Activated CD4-positive, alpha-beta memory T cell treated with anti-CD3 and anti-CD28 coated beads, Interleukin-2, amount 10 ng/mL, durations not matched to agents 7 days and 5 days (primary cell): ENCODE results near the gene PALLD. TPM values are rescaled to one million over a fixed set of nuclear protein-coding genes. Genes with fewer than 3 reads are reported as not detected.
A peak's percentile ranks its signal among the peaks of the same experiment; 100 is the strongest.

Experiments
- CTCF ChIA-PET: fragments of 350-600 bp; sonication (Branson Sonifier 250); formaldehyde crosslinking; loops from one replicate; lab custom pipeline; 2021; ENCODE audit warnings: antibody characterized with exemption, inconsistent platforms; lab: Charles Lee
- POLR2A ChIA-PET: fragments of 350-600 bp; sonication (Branson Sonifier 250); formaldehyde crosslinking; loops from one replicate; lab custom pipeline; 2021; ENCODE audit warnings: antibody characterized with exemption; lab: Charles Lee
- DNase-seq: peaks from one replicate; pipeline ENCODE4 v3.0.0-alpha.2; 2020
- H3K27ac Mint-ChIP-seq: one replicate; pipeline ENCODE4 v1.8.0; 2021; ENCODE audit warnings: mild to moderate bottlenecking, mixed read lengths
- H3K27me3 Mint-ChIP-seq: one replicate; pipeline ENCODE4 v1.8.0; 2021; ENCODE audit warnings: mixed read lengths
- H3K36me3 Mint-ChIP-seq: one replicate; pipeline ENCODE4 v1.8.0; 2021; ENCODE audit warnings: low read depth, mixed read lengths
- H3K4me1 Mint-ChIP-seq: one replicate; pipeline ENCODE4 v1.8.0; 2021; ENCODE audit warnings: mixed read lengths
- H3K4me3 Mint-ChIP-seq: one replicate; pipeline ENCODE4 v1.8.0; 2021; ENCODE audit warnings: mild to moderate bottlenecking, mixed read lengths
- H3K9me3 Mint-ChIP-seq: one replicate; pipeline ENCODE4 v1.8.0; 2021; ENCODE audit warnings: mixed read lengths
- total RNA-seq, 2 experiments: library from RNA; stranded (reverse); gene quantifications; one replicate each; pipeline ENCODE4 v1.2.3, GENCODE V29; 2021

PALLD gene
- total RNA-seq, 2 experiments from 2014 or later, result 5.4 to 5.8 TPM

DNA sequence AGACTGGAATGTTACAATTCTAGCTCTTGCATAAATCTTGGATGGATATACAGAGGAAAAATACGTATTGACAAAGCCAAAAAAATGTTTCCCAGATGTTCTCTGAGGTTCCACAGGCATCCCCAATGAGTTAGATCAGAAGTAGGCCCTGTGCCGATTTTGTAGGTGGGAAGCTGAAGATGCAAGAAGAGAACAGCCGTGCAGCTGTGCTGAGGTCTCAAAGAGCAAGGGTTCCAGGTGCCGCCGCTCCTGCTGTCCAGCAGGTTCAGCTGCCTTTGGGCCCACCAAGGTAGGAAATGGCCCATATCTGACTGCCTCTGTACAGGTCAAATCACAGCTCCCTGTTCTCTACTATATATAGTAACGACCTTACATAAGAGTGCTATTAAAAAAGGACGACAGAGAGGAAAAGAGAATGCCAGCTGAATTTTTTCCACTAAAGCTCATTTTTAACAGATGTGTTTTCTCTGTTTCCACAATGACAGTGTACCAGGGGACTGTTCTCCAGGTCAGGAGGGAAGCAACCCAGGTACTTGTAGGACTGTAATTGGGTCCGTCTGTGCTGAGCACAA lies 357.6 kb downstream of the PALLD start:
- Mint-ChIP-seq H3K36me3 (peaks cover 4% of the 10 kb centered on the region), H3K27ac (no peak overlapping the region), H3K9me3 (peaks cover 4% of the 10 kb centered on the region), H3K4me1 (peaks cover 43% of the 10 kb centered on the region), H3K27me3 (peaks cover 3% of the 10 kb centered on the region), H3K4me3 (no peak overlapping the region)
- CTCF ChIA-PET, result interaction anchor here (1.4 kb wide), 1 partner anchor 11 kb away, joined by 3 read pairs; no protein-coding TSS in a partner anchor
- DNase-seq, result no peak
- POLR2A ChIA-PET, result no interaction called here

DNA sequence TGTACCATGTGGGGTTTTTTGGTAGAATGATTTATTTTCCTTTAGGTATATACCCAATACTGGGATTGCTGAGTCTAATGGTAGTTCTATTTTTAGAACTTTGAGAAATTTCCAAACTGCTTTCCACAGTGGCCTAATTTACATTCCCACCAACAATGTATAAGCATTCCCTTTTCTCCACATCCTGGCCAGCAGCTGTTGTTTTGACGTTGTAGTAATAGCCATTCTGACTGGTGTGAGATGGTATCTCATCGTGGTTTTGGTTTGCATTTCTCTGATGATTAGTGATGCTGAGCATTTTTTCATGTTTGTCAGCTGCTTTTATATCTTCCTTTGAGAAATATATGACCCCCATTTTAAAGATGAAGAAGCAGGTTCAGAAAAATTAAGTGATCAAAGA lies 359.5 kb downstream of the PALLD start:
- peaks cover 54% of the 10 kb centered on the region for H3K4me1 Mint-ChIP-seq
- H3K36me3 Mint-ChIP-seq, result peaks cover 8% of the 10 kb centered on the region
- DNase-seq, result no peak
- H3K4me3 Mint-ChIP-seq, result no peak overlapping the region
- H3K27ac Mint-ChIP-seq, result no peak overlapping the region
- ChIA-PET CTCF (no interaction called here), POLR2A (no interaction called here)
- peaks cover 4% of the 10 kb centered on the region for H3K9me3 Mint-ChIP-seq
- peaks cover 8% of the 10 kb centered on the region for H3K27me3 Mint-ChIP-seq

GRCh38 chr4:168857009-168857408 lies 360.2 kb downstream of the PALLD start:
- Mint-ChIP-seq H3K36me3 (peaks cover 8% of the 10 kb centered on the region), H3K27me3 (peaks cover 9% of the 10 kb centered on the region), H3K27ac (no peak overlapping the region), H3K4me3 (no peak overlapping the region), H3K9me3 (peaks cover 4% of the 10 kb centered on the region), H3K4me1 (peaks cover 51% of the 10 kb centered on the region)
- POLR2A ChIA-PET, result interaction anchor here (0.8 kb wide), 1 partner anchor 15 kb away, joined by 3 read pairs; no protein-coding TSS in a partner anchor
- CTCF ChIA-PET, result no interaction called here
- DNase-seq, result no peak

DNA sequence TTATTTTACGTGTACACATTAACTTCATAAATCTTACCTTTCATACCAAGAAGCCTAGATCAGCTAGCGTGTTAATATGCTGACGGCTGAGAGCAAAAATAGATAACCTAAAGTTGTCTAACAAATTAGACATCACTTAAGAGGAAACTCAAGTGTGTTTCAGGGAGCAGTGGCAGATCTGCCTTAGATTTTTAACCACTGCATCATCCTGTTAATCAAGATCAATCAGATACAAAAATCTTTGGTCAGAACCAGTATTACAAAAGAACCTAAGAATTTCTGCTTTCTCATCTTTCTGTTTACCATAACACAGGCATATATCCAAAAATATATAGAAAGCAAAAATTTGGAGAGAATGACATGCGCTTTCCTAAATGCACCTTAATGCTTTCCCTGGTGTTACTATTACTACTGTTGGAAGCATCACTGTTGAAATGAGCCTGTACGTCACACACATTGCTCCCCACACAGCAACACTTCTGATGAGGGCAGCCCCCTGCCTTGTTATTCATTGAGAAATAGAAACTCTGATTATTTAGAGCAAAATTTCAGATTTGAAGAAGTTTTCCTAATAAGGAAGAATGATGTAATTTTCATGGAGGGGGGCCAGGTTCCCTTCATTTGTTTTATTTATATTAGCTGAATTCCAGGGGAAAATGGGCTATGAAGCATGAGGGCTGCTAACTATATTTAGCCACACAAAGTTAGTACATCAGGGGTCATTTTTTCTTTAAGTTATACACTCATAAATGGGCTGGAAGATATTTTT lies 360.9 kb downstream of the PALLD start:
- Mint-ChIP-seq H3K27ac (no peak overlapping the region), H3K27me3 (peaks cover 9% of the 10 kb centered on the region), H3K9me3 (peaks cover 4% of the 10 kb centered on the region), H3K4me1 (peaks cover 54% of the 10 kb centered on the region), H3K36me3 (peaks cover 13% of the 10 kb centered on the region), H3K4me3 (no peak overlapping the region)
- DNase-seq, result no peak
- CTCF ChIA-PET, result no interaction called here
- POLR2A ChIA-PET, result interaction anchor here (0.8 kb wide), 1 partner anchor 16 kb away, joined by 3 read pairs; no protein-coding TSS in a partner anchor

GRCh38 chr4:168859100-168859499 lies 362.2 kb downstream of the PALLD start:
- no peak overlapping the region for H3K27ac Mint-ChIP-seq
- CTCF ChIA-PET, result no interaction called here
- H3K27me3 Mint-ChIP-seq, result peaks cover 9% of the 10 kb centered on the region
- H3K9me3 Mint-ChIP-seq, result peaks cover 4% of the 10 kb centered on the region
- no peak for DNase-seq
- H3K36me3 Mint-ChIP-seq, result peaks cover 19% of the 10 kb centered on the region
- peaks cover 53% of the 10 kb centered on the region for H3K4me1 Mint-ChIP-seq
- H3K4me3 Mint-ChIP-seq, result no peak overlapping the region
- POLR2A ChIA-PET, result interaction anchor here (0.7 kb wide), 1 partner anchor 541 kb away, joined by 3 read pairs; no protein-coding TSS in a partner anchor

GRCh38 chr4:168859888-168860694 lies 363.2 kb downstream of the PALLD start:
- Mint-ChIP-seq H3K27me3 (peaks cover 9% of the 10 kb centered on the region), H3K9me3 (peaks cover 4% of the 10 kb centered on the region), H3K4me1 (peaks cover 55% of the 10 kb centered on the region), H3K4me3 (no peak overlapping the region), H3K27ac (peak overlapping the region; percentile 56), H3K36me3 (peaks cover 19% of the 10 kb centered on the region)
- POLR2A ChIA-PET, result interaction anchor here (0.7 kb wide), 1 partner anchor 542 kb away, joined by 3 read pairs; no protein-coding TSS in a partner anchor
- DNase-seq, result no peak
- CTCF ChIA-PET, result no interaction called here

DNA sequence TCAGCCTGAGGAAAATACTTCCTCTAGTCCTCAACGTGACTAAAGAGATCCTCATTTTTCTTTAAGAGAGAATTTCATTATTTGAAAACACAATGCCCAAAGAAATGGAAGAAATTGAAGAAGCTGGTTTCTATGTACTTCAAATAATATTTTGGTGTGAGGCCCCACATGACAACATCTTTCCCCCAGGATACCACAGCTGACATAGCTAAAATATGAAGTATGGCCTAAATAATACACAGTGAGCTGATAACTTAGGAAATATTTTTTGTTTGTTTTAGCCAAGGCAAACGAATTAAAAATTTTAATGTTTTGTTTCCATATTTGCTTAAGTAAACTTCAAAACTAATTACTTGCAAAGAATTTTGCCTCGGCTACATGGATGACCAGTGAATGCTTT lies 364.0 kb downstream of the PALLD start:
- no peak for DNase-seq
- ChIA-PET POLR2A (no interaction called here), CTCF (no interaction called here)
- H3K9me3 Mint-ChIP-seq, result peaks cover 3% of the 10 kb centered on the region
- peaks cover 55% of the 10 kb centered on the region for H3K4me1 Mint-ChIP-seq
- H3K27me3 Mint-ChIP-seq, result peaks cover 9% of the 10 kb centered on the region
- H3K27ac Mint-ChIP-seq, result no peak overlapping the region
- peaks cover 15% of the 10 kb centered on the region for H3K36me3 Mint-ChIP-seq
- H3K4me3 Mint-ChIP-seq, result no peak overlapping the region

- ChIA-PET CTCF (interaction anchor here (0.8 to 1.2 kb wide), 3 partner anchors 23 to 60 kb away, joined by 3 to 4 read pairs (median 3); no protein-coding TSS in a partner anchor), POLR2A (no interaction called here)
- Mint-ChIP-seq H3K27me3 (peaks cover 7% of the 10 kb centered on the region), H3K27ac (peak overlapping the region; percentile 6), H3K4me1 (peaks cover 57% of the 10 kb centered on the region), H3K36me3 (peaks cover 15% of the 10 kb centered on the region), H3K4me3 (no peak overlapping the region), H3K9me3 (no peaks in the 10 kb centered on the region)
- no peak for DNase-seq
Observed at GRCh38 chr4:168863719-168864647, 367.1 kb downstream of the PALLD start.

GRCh38 chr4:168864821-168865541 lies 368.1 kb downstream of the PALLD start:
- CTCF ChIA-PET, result interaction anchor here (0.8 to 1.2 kb wide), 3 partner anchors 24 to 59 kb away, joined by 3 to 4 read pairs (median 3); no protein-coding TSS in a partner anchor
- DNase-seq, result no peak
- POLR2A ChIA-PET, result no interaction called here
- peaks cover 18% of the 10 kb centered on the region for H3K36me3 Mint-ChIP-seq
- peaks cover 6% of the 10 kb centered on the region for H3K27me3 Mint-ChIP-seq
- no peaks in the 10 kb centered on the region for H3K9me3 Mint-ChIP-seq
- H3K4me3 Mint-ChIP-seq, result no peak overlapping the region
- peak overlapping the region; percentile 6 for H3K27ac Mint-ChIP-seq
- H3K4me1 Mint-ChIP-seq, result peaks cover 56% of the 10 kb centered on the region

DNA sequence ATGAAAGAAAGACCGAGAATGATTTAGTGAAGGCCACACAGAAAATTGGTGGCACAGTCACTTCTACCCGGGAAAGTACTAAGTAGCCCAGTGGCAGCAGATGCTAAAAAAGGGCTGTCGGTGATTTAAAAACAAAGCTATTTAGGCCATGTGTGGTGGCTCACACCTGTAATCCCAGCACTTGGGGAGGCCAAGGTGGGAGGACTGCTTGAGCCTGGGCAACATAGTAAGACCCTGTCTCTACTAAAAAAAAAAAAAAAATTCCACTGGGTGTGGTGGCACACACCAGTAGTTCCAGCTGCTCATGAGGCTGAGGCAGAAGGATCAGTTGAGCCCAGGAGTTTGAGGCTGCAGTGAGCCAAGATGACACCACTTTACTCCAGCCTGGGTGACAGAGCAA lies 369.0 kb downstream of the PALLD start:
- peaks cover 14% of the 10 kb centered on the region for H3K36me3 Mint-ChIP-seq
- H3K9me3 Mint-ChIP-seq, result no peaks in the 10 kb centered on the region
- ChIA-PET POLR2A (no interaction called here), CTCF (no interaction called here)
- DNase-seq, result no peak
- H3K4me1 Mint-ChIP-seq, result peaks cover 52% of the 10 kb centered on the region
- H3K27ac Mint-ChIP-seq, result no peak overlapping the region
- no peak overlapping the region for H3K4me3 Mint-ChIP-seq
- H3K27me3 Mint-ChIP-seq, result peaks cover 2% of the 10 kb centered on the region

DNA sequence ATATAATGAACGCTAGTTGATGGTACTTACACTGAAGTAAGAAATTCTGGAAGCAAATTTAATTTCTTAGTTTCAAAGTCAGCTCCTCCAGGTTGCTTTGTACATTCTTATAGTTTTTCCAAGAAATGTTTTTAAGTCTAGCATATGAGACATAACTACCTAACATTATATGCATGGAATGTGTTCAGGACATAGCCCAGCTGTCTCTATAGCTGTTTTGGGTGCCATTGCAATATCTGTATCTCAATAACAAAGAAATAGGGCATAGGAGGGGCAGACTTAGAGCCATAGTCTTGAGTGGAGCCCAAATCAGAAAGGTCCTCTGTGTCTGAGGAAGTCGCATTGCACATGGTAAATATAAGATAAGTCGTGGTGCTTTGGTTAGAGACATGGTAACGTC lies 369.8 kb downstream of the PALLD start:
- peaks cover 51% of the 10 kb centered on the region for H3K4me1 Mint-ChIP-seq
- DNase-seq, result no peak
- POLR2A ChIA-PET, result no interaction called here
- no peak overlapping the region for H3K4me3 Mint-ChIP-seq
- H3K27me3 Mint-ChIP-seq, result no peaks in the 10 kb centered on the region
- no peak overlapping the region for H3K27ac Mint-ChIP-seq
- no peaks in the 10 kb centered on the region for H3K9me3 Mint-ChIP-seq
- CTCF ChIA-PET, result no interaction called here
- H3K36me3 Mint-ChIP-seq, result peaks cover 14% of the 10 kb centered on the region
